Amniotic stem cell (primary cell): ENCODE results near the gene IRX2.

Experiments
- DNase-seq: peaks from one replicate; lab custom pipeline; 2025; lab: John Stamatoyannopoulos, UW

Gene IRX2

GRCh38 chr5:2697041-2697440 is 54.4 kb downstream of the IRX2 start:
- no peak for DNase-seq
